Measurements from ENCODE around the gene ATXN1.

GRCh38 chr6:16807956-16808355 lies 46.7 kb upstream of the ATXN1 start:
- TF ChIP-seq EZH2 (IDR thresholded peaks at IDR 0.05; ENCODE audit: borderline replicate concordance, low read depth, low read length, poor library complexity, severe bottlenecking) = no peak
- no peak for TF ChIP-seq CTCF (conservative IDR thresholded peaks at IDR 0.05; ENCODE audit: low read depth, low read length)
